B cell (primary cell): ENCODE data around the gene CDIPT. TPM values are rescaled to one million over a fixed set of nuclear protein-coding genes. Genes with fewer than 3 reads are reported as not detected.

Source experiments
- ATAC-seq: fragments of 200-7000 bp; cut with Tn5 transposase; one replicate; pipeline ENCODE4 v1.10.0; 2021; ENCODE audit warnings: low read depth, mild to moderate bottlenecking, moderate number of reproducible peaks, moderate library complexity
- CTCF ChIA-PET: fragments of 350-600 bp; sonication (Branson Sonifier 250); formaldehyde crosslinking; loops from one replicate; lab custom pipeline; 2021; ENCODE audit warnings: antibody characterized with exemption, inconsistent platforms; lab: Charles Lee
- POLR2A ChIA-PET: fragments of 350-600 bp; sonication (Branson Sonifier 250); formaldehyde crosslinking; loops from one replicate; lab custom pipeline; 2021; ENCODE audit warnings: antibody characterized with exemption; lab: Charles Lee
- DNase-seq: peaks from one replicate; pipeline ENCODE4 v3.0.0; 2013
- H2AFZ ChIP-seq: 2 replicates; pipeline ENCODE4 v1.6.1; 2012; ENCODE audit warnings: mild to moderate bottlenecking, low read depth, low read length; ENCODE audit not compliant: insufficient read depth, poor library complexity, severe bottlenecking
- H3K27ac ChIP-seq, 2 donors: 1 replicate in 1 of 2; 2 replicates in 1 of 2; pipeline ENCODE4 v1.5.1; 2012 to 2013; ENCODE audit warnings: low read length in 2 of 2, mild to moderate bottlenecking in 2 of 2, moderate library complexity in 1 of 2
- H3K27me3 ChIP-seq, 4 experiments: fragments of 200-600 bp in 1 of 4; sonication (generic) in 1 of 4; replicated peaks in 1 of 4; 1 replicate in 2 of 4; 2 replicates in 2 of 4; pipeline versions ENCODE4 v1.6.1 to v1.7.0; 2013 to 2016; ENCODE audit warnings: low read length in 3 of 4, mild to moderate bottlenecking in 2 of 4, mixed read lengths in 1 of 4, moderate library complexity in 1 of 4; ENCODE audit not compliant: insufficient read depth in 4 of 4, control insufficient read depth in 3 of 4; ENCODE audit errors: control extremely low read depth in 1 of 4
- H3K36me3 ChIP-seq, 2 experiments: replicated peaks in 1 of 2; 1 replicate in 1 of 2; 2 replicates in 1 of 2; pipeline versions ENCODE4 v1.6.1 to v1.7.1; 2013; ENCODE audit warnings: low read length in 1 of 2; ENCODE audit not compliant: insufficient read depth in 2 of 2, control insufficient read depth in 1 of 2; ENCODE audit errors: control extremely low read depth in 1 of 2, extremely low read depth in 1 of 2
- H3K4me1 ChIP-seq, 2 donors: fragments of 200-600 bp in 1 of 2; sonication (generic) in 1 of 2; 1 replicate in 1 of 2; 2 replicates in 1 of 2; pipeline versions ENCODE4 v1.5.1 to v1.6.1; 2013 to 2017; ENCODE audit warnings: low read length in 2 of 2; ENCODE audit not compliant: control insufficient read depth in 2 of 2, insufficient read depth in 2 of 2
- H3K4me2 ChIP-seq: replicated peaks from 2 replicates; pipeline ENCODE3; 2012; ENCODE audit warnings: mild to moderate bottlenecking, low read depth, low read length; ENCODE audit not compliant: poor library complexity, severe bottlenecking
- H3K4me3 ChIP-seq, 5 experiments: fragments of 200-600 bp in 1 of 5; sonication (generic) in 1 of 5; 1 replicate in 3 of 5; 2 replicates in 2 of 5; pipeline versions ENCODE4 v1.5.1 to v1.7.0; 2011 to 2016; ENCODE audit warnings: low read length in 4 of 5, mild to moderate bottlenecking in 4 of 5, low read depth in 2 of 5, control low read depth in 1 of 5, moderate library complexity in 1 of 5; ENCODE audit not compliant: insufficient read depth in 1 of 5; ENCODE audit errors: control extremely low read depth in 1 of 5, extremely low read depth in 1 of 5
- H3K79me2 ChIP-seq: fragments of 200-600 bp; sonication (generic); one replicate; pipeline ENCODE4 v1.6.0; 2016; ENCODE audit warnings: low read length; ENCODE audit not compliant: control insufficient read depth, insufficient read depth
- H3K9ac ChIP-seq: fragments of 200-600 bp; sonication (generic); 2 replicates; pipeline ENCODE4 v1.6.1; 2017; ENCODE audit warnings: mild to moderate bottlenecking, low read length, moderate library complexity
- H3K9me3 ChIP-seq, 3 donors: one replicate each; pipeline versions ENCODE4 v1.6.1 to v1.7.1; 2013; ENCODE audit warnings: low read length in 2 of 3; ENCODE audit not compliant: control insufficient read depth in 2 of 3, insufficient read depth in 1 of 3; ENCODE audit errors: control extremely low read depth in 1 of 3
- H4K20me1 ChIP-seq: 2 replicates; pipeline ENCODE4 v1.6.0; 2012; ENCODE audit warnings: mild to moderate bottlenecking, low read length; ENCODE audit not compliant: insufficient read depth, control insufficient read depth, poor library complexity, severe bottlenecking
- H3K27ac Mint-ChIP-seq: one replicate; pipeline ENCODE4 v1.8.0; 2021; ENCODE audit warnings: mixed read lengths
- H3K27me3 Mint-ChIP-seq: one replicate; pipeline ENCODE4 v1.8.0; 2021; ENCODE audit warnings: mixed read lengths
- H3K4me1 Mint-ChIP-seq: one replicate; pipeline ENCODE4 v1.8.0; 2021; ENCODE audit warnings: mixed read lengths
- H3K4me3 Mint-ChIP-seq: one replicate; pipeline ENCODE4 v1.8.0; 2021; ENCODE audit warnings: mixed read lengths
- H3K9me3 Mint-ChIP-seq: one replicate; pipeline ENCODE4 v1.8.0; 2022; ENCODE audit warnings: mixed read lengths; ENCODE audit not compliant: insufficient read depth
- CTCF ChIP-seq: fragments of 200-600 bp; IDR thresholded peaks from one replicate; pipeline ENCODE4 v1.8.0; 2022; ENCODE audit warnings: antibody characterized with exemption, mild to moderate bottlenecking
- EZH2 ChIP-seq: IDR thresholded peaks from 2 replicates; pipeline ENCODE4 v1.6.1; 2012; ENCODE audit warnings: borderline replicate concordance, low read depth, mild to moderate bottlenecking, moderate library complexity, low read length; ENCODE audit not compliant: insufficient read depth, poor library complexity, severe bottlenecking
- WGBS: methylation state at CpG from one replicate; pipeline ENCODE4 v1.1.5; 2013; ENCODE audit warnings: missing lambda C conversion rate; ENCODE audit not compliant: insufficient coverage; 5-methylcytosine and 5-hydroxymethylcytosine counted together
- intact Hi-C: fragments of 100-400 bp; cut with micrococcal nuclease; formaldehyde crosslinking; loops from one replicate; pipeline ENCODE4 v1.10.0; 2022
- polyA plus RNA-seq: library from polyadenylated mRNA; depleted of rRNA; stranded (reverse); fragments of >200 nt; gene quantifications from 2 replicates; pipeline ENCODE4 v1.2.3, GENCODE V29; 2012
- total RNA-seq, 2 donors: library from RNA; stranded (reverse); fragments of 120-200 nt in 1 of 2; gene quantifications; 1 replicate in 1 of 2; 2 replicates in 1 of 2; pipeline versions ENCODE4 v1.2.3 to v1.2.4, GENCODE V29; 2013 to 2022

The CDIPT gene
- total and polyA plus RNA-seq, 2 donors (not counting 1 experiment from before 2014, with no cell fraction given), result 51.2 to 63.3 TPM

GRCh38 chr16:29858149-29858849 is 4.7 kb downstream of the CDIPT start:
- H3K27me3 ChIP-seq, result no peaks in the 10 kb centered on the region
- no peak for TF ChIP-seq CTCF
- no peak for TF ChIP-seq EZH2
- intact Hi-C loops, result no loop called here
- H3K9ac ChIP-seq, result no peak overlapping the region
- H3K27me3 Mint-ChIP-seq, result no peaks in the 10 kb centered on the region
- 96% methylated on average over 8 of the region's 10 CpGs for WGBS
- H2AFZ ChIP-seq, result no peak overlapping the region
- no peak overlapping the region for H3K4me2 ChIP-seq
- H3K4me1 Mint-ChIP-seq, result peaks cover 18% of the 10 kb centered on the region
- H3K36me3 ChIP-seq, result peaks cover 4 to 25% of the 10 kb centered on the region in 2 experiments
- H3K9me3 Mint-ChIP-seq, result no peaks in the 10 kb centered on the region
- ChIA-PET CTCF (interaction anchor here (0.6 to 3.6 kb wide), 2 partner anchors 11 to 41 kb away, joined by 3 to 15 read pairs; no protein-coding TSS in a partner anchor), POLR2A (no interaction called here)
- H3K27ac ChIP-seq, result no peak overlapping the region
- H3K27ac Mint-ChIP-seq, result no peak overlapping the region
- no peak for DNase-seq
- H3K4me3 Mint-ChIP-seq, result no peak overlapping the region
- no peak for ATAC-seq
- peaks cover 16% of the 10 kb centered on the region for H3K79me2 ChIP-seq
- H3K9me3 ChIP-seq, result no peaks in the 10 kb centered on the region
- peaks cover 8% of the 10 kb centered on the region for H4K20me1 ChIP-seq
- no peak overlapping the region for H3K4me3 ChIP-seq
- peaks cover 14 to 15% of the 10 kb centered on the region in 2 donors for H3K4me1 ChIP-seq

GRCh38 chr16:29857133-29857760 is 5.8 kb downstream of the CDIPT start:
- WGBS, result 97% methylated on average over 7 of the region's 7 CpGs
- CTCF ChIA-PET, result interaction anchor here (1.2 to 3.6 kb wide), 2 partner anchors 9 to 157 kb away, joined by 3 to 15 read pairs; no protein-coding TSS in a partner anchor
- Histone ChIP-seq H3K79me2 (peaks cover 8% of the 10 kb centered on the region), H3K36me3 (peaks cover 4 to 25% of the 10 kb centered on the region in 2 experiments), H3K9me3 (no peaks in the 10 kb centered on the region), H4K20me1 (peaks cover 8% of the 10 kb centered on the region), H3K27ac (no peak overlapping the region), H3K9ac (no peak overlapping the region), H3K27me3 (no peaks in the 10 kb centered on the region), H3K4me1 (peaks cover 11 to 12% of the 10 kb centered on the region in 2 donors), H2AFZ (no peak overlapping the region), H3K4me2 (no peak overlapping the region), H3K4me3 (no peak overlapping the region)
- POLR2A ChIA-PET, result no interaction called here
- intact Hi-C loops, result no loop called here
- DNase-seq, result no peak
- ATAC-seq, result no peak
- no peaks in the 10 kb centered on the region for H3K27me3 Mint-ChIP-seq
- no peaks in the 10 kb centered on the region for H3K9me3 Mint-ChIP-seq
- H3K4me1 Mint-ChIP-seq, result peaks cover 14% of the 10 kb centered on the region
- H3K4me3 Mint-ChIP-seq, result no peak overlapping the region
- no peak for TF ChIP-seq CTCF
- no peak for TF ChIP-seq EZH2
- no peak overlapping the region for H3K27ac Mint-ChIP-seq
